Kidney glomerular epithelial cell (primary cell): ENCODE measurements around the gene CEP43.

Experiments used
- DNase-seq: peaks from one replicate; lab custom pipeline; 2025; lab: John Stamatoyannopoulos, UW

The CEP43 gene, protein sequence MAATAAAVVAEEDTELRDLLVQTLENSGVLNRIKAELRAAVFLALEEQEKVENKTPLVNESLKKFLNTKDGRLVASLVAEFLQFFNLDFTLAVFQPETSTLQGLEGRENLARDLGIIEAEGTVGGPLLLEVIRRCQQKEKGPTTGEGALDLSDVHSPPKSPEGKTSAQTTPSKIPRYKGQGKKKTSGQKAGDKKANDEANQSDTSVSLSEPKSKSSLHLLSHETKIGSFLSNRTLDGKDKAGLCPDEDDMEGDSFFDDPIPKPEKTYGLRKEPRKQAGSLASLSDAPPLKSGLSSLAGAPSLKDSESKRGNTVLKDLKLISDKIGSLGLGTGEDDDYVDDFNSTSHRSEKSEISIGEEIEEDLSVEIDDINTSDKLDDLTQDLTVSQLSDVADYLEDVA

DNA sequence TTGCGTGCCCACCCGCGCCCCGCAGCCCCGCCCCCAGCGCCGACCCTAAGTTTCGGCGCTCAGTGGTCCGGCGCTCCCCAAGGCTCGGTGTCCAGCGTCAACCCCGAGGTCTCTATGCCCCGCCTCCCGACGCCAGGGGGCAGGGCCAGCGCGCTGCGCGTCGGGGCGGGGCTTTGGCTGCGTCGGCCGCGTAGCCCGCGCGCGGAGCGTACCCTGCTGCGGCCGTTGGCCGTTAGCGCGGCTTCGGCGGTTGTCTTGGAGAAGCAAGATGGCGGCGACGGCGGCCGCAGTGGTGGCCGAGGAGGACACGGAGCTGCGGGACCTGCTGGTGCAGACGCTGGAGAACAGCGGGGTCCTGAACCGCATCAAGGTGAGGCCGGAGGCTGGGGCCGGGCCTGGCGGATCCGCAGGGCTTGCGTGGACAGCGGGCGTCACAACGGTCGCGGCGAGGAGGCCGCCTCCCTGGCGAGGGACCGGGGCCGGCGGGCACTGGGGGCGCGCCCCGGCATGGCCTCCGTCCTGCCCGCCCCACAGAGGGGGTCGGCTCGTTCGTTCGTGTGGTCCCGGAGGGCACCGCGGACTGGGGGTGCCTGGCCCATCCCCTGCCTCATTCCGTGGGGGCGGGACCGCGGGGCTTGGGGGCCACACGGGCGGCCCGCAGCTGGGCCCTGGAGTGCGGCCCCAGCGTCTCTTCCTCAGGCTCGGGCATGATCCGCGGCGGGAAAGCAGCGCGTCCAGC, at the start of gene CEP43:
Gene CEP43, plus strand, starts transcription at position 253 of the 739 bp plus-strand sequence. Its CDS starts 16 bp downstream, at position 269.
- DNase-seq: peak; percentile 88

DNA sequence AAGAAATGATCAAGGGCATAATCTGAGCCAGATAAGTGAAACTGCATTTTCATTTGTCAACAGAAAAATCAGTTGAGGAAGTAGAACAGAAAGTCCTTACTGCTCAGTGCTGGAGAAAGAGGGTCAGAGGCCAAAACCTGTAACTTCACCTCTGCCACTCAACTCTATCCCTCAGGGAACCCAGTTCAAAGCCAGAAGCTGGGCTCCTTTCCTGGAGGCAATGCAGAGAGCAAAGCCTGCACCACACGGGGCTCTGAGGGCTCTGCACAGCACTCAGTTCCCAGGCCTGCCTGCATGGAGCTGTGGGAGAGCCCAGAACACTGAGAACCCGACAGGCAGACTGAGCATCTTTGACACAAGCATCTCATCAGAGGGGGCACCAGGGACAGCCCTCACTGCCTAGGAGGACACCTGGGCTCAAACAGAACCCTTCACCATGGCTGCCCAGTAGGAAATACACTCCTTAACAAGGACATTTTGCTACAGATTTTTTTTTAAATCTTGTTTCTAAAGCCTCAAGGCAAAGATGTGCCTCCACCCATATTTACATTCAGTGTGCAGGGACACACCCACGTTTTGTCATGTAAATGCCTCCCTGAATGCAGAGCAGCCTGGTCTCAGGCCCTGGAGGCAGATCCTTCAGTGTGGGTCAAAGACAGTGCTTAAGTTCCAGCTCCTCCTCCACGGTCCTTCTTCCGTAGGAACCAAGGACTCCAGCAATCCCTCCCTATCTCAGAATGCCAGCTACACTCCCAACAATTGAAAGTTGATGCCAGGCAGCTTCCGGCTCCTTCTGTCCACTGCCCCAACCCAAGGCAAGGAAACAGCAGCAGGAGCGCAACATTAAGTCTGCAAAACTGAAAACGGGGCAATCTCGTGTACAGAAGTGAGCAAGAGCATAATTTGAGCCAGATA, 49.4 kb upstream of the CEP43 start:
- DNase-seq: no peak

DNA sequence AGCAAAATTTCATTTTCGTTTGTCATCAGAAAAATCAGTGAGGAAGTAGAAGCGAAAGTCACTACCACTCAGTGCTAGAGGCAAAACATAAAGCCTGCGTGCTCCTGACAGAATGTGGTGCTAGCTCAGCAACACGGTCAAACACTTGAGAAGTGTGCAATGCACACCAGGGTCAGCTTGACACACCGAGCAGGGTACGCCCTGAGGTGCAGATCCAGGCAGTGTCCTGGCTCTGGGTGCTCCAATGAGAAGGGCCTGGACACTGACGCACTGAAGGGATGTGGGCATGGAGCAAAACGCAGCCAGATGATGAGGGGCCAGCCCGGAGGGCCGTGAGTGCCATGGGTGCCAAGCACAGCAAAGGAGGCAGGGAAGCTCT, 48.8 kb upstream of the CEP43 start:
- no peak for DNase-seq

DNA sequence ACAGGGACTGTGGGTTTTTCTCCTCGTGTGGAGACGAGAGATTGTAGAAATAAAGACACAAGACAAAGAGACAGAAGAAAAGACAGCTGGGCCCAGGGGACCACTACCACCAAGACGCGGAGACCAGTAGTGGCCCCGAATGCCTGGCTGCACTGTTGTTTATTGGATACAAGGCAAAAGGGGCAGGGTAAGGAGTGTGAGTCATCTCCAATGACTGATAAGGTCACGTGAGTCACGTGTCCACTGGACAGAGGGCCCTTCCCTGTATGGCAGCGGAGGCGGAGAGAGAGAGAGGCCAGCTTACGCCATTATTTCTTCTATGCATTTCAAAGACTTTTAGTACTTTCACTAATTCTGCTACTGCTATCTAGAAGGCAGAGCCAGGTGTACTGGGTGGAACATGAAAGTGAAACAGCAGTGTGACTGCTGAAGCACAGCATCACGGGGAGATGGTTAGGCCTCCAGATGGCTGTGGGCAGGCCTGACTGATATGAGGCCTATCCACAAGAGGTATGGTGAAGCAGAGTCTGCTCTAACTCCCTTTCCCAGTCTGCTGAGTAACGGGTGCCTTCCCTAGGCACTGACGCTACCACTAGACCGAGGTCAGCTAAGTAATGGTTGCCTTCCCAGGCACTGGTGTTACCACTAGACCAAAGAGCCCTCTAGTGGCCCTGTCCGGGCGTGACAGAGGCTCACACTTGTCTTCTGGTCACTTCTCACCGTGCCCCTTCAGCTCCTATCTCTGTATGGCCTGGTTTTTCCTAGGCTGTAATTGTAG, 48.1 kb upstream of the CEP43 start:
- peak; percentile 53 for DNase-seq

DNA sequence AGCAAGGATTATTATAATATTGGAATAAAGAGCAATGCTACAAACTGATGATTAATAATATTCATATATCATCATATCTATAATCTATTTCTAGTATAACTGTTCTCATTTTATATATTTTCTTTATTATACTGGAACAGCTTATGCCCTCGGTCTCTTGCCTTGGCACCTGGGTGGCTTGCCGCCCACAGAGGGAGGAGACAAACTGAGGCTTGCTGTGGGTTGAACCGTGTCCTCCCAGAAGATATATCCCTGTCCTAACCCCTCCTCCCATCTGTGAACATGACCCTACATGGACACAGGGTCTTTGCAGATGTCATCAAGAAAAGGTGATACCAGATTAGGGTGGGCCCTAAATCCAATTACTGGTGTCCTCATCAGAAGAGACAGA, 47.5 kb upstream of the CEP43 start:
- DNase-seq: no peak

DNA sequence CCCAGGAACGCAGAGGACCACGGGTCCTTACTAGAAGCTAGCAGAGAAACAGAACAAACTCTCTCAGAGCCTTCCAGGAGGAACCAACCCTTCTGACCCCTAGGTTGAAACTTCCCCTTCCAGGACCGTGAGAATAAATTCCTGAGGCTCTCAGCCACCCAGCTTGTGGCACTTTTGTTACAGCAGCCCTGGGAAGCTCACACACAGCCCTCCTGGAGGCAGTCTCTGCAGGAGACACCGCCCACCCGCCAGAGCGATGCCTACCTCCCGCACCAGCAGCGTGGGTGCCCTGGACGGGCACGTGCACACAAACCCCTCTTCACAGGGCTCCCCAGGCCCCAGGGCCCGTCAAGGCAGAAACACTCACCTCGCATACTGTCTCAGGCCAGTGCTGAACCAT, 47.1 kb upstream of the CEP43 start:
- DNase-seq: no peak

DNA sequence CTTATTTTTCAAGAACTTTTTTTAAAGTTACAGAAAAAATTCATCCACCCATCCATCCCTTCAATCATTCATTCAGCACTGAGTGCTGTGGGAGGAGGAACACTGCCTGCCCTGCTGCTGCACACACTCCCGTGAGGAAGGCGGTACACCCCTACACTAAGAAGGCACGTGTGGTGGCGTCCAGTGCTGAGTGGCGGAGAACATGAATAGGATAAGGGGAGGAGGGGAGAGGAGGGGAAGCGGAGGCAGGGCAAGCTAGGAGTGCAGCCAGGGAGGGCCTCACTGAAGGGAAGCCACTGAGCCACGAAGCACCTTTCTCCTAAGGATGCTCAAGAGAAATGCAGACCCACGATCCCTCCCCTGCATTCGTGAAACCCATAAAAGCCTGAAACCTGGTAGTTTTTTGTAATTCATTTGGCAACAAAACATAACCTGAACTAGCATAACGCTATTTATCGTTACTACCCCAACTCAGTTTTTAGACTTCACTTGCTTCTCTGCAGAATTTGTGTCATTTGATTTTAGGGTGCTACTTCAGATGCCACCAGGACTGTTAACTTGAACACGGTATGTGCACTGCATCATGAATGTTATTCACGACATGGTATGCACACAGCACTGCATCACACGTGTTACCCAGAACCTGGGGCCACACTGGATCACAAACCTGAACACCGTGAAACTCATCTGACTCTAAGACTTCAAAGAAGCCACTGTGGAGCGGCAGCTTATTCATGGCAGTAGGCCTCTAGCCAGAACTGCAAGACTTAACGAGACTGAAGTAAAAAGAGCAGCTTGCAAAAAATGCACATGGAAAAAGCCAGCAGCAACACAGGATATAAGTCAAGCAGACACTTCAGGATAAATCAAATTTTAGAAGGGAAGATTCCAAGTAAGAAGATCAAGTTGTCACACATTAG, 46.4 kb upstream of the CEP43 start:
- no peak for DNase-seq

DNA sequence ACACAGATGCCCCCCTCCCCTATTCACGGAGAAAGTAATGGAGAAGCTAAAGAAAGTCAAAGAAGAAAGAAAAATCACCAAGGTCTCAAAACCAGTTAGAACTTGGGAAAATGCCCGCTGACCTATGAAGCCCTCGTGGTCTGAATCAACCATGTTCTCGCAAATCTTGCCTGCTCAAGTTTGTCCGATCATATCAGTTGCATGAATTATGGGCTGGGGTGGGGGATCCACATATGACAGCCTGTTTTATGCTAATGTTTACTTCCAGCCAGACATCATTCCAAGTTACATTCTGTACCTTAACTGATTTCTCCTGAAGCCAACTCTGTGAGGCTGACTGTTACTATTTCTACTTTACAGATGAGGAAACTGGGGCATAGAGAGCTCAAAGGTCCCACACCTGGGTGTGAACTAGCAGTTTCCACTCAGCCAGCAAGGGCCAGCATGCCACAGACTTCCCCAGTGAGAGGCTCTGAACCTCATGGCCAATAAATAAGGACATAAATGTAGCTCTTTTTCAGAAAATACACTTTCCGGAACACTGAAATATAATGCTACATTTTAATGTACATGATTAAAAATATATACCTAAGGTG, 45.0 kb upstream of the CEP43 start:
- no peak for DNase-seq

DNA sequence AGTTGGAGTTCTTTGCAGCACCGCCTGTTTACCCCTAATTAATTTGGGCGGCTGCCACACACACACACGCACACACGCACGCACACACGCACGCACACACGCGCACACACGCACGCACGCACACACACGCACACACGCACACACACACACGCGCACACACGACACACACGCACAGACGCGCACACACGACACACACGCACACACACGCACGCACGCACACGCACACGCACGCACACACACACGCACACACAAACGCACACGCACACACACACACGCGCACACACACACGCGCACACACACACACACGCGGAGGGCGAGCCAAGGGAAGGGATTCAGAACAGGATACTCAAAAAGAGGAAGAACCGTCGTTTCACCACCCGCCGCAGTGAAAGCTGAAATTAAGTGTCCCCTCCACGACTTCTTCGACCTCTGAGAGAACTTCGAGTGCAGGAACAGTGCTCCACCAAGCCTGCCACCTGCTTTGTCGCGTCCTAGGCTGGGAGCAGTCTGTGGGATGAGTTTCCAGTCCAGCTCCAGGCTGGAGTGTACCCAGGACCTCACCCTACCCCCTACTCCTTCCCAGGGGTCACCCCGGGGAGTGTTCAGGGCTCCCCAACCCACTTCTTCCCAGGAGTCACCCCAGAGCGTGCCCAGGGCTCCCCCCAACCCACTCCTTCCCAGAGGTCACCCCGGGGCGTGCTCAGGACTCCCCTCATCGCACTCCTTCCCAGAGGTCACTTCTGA, 43.9 kb upstream of the CEP43 start:
- no peak for DNase-seq

DNA sequence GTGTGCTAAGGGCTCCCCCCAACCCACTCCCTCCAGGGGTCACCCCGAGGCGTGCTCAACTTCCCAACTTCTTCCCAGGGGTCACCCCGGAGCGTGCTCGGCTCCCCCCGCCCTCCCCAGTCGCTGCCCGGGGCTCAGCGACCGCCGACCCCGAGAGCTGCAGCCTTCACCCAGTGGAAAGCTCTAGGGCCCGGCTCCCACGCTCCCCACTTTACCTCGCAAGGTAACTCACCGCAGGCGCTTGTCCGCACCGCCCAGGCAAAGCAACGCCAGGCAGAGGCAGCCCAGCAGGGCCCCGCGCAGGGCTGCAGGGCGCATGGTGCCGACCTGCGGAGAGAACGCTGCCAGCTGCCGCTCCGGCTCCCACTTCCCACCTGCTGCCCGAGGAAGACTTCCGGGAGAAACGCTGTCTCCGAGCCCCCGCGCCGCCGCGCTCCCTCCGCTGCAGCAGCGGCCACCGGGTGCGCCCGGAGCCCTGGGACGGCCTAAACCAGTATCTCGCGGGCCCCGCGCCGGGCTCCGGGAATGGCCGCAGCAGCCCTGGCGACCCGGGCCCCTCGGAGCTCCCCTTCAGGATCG, 43.2 kb upstream of the CEP43 start:
- DNase-seq: no peak

DNA sequence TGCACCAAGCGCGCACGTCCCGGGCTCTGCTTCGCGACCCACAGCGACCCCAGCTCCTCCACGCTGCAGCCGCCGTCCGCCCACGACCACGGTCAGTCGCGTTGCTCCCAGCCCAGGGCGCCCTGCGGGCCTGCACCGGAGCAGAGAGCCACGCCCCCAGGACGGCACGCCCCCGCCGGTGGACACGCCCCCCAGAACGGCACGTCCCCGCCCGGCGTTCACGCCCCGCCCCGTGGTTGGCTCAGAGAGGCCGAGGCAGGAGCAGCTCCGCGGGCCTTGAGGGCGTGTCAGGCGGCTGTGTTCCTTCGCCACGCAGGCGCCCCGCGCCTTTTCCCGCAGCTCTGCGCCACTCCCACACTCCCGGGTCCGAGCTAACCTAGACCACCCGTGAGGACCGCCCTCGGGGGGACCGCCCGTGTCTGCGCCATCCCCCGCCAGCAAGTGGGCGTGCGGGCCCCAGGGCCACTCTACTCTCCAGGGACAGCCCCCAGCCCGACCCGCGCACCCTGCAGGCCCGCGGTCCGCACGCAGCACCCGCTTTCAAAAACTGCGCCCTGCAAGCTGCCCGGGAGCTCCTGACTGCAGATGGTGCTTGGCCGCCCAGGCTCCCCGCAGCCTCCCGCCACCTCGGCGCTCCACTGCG, 42.6 kb upstream of the CEP43 start, which contains the start of gene RNASET2:
Gene RNASET2, minus strand, starts transcription at position 107 of the 643 bp plus-strand sequence. CDS start 368 bp downstream, outside the sequence.
- DNase-seq: peak; percentile 75

DNA sequence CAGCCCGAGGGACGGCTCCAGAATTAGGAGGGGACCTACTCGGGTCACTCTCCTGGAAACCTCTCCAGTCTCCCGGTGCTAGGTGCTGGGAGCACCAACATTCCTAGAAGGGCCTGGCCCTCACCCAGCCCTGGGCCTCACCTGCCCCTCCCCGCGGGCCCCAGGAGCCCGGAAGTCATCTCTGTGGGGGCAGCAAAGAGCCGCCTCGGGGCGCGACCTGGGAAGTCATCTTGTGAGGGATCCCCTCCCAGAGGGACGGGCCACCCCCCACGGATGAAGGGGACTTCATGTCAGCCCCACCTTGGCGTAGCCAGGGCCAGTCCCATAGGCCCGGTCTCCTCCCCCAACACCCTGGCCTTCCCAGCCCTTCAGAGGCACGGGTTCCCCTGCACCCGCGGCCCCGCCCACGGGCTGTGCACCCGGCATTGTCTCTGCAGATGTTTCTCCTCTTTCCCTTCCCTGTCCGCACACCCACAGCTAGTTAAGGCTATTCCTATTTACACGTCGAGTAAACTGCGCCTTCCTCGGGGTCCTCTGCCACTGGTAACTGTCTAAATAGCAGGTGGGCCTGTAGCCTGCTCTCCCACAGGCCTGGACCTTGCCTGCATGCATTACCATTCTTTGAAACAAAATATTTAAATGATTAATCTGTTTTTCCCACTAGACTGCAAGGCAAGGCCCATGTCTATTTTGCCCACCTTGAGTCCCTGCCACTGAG, 42.0 kb upstream of the CEP43 start:
- DNase-seq: peak; percentile 7

DNA sequence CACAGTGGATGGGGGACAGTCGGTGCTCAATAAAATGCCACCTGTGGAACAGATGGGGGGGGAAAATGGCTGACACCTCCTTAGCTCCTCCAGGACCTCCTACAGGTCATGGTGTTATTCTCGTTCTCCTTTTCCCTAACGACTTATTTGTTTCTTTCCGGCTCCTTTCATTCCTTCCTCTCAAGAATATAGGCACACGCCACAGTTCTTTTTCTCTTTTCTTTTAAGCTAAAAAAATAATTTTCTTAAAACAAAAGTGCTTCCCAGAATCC, 41.5 kb upstream of the CEP43 start:
- DNase-seq: peak; percentile 2

DNA sequence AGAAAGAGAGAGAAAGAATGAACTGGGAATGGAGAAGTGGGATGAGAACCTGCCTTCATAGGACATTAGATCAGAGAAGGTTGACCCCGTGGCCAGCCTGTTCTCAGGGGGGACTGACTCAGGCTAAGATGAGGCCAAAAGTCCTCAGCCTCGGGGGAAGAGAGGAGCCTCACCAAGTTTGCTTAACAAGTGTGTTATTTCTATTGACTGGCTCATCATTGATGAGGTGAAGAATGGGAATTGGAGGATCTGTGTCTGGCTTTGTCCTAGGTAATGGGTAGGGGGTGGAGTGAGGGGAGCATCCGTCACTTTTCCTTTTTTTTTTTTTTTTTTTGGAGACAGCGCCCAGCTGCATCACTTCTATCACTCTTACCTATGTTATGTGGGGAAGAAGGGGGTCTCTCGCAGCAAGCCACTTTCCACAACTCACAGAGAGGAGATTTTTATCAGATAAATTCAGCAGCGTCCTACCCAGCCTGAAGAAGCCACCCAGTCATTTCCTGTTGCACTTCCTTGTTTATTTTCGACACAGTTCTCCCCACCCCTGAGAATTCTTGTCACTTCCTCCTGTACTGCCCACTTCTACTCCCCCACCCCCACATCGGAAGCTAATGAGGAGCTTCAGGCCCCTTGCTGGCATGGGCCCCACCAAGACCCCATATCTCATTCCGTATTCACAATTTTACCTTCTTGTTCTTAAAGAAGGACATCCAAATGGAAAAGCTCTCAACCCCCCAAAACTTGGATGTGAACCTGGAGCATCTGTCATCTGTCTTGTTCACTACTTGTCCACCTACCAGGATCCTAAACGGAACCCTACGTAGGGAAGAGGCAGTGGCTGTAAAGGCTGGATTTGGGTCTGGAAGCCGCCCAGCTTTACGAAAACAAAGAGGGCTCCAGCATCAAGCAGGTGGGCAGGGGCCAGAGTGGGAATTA, 40.0 kb upstream of the CEP43 start:
- DNase-seq: no peak

DNA sequence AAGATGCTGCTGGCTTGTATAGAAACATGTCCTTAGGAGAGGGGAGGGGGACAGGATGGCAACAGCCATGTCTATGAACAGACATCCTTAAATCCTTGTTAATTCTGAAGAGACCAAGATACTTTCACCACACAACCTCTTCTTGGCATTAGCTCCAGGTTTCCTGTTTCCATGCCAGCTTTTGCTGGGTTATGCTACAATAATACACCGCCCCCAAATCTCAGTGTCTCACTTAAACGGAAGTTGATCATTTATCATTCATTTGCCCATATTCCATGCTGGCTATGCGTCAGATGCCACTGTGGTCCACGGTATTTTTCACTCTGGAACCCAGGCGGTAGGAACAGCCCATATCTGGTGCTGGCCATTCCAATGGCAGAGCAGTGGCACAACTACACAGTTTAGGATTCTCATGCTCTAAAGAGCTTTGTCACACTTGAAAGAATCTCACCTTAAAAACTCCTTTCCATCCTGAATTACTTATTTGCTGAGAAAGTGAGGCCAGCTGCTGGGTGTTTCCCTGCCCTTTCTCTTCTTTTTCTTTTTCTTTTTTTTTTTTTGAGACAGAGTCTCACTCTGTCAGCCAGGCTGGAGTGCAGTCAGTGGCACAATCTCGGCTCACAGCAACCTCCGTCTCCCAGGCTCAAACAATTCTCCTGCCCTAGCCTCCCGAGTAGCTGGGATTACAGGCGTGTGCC, 39.1 kb upstream of the CEP43 start:
- DNase-seq: peak; percentile 11

DNA sequence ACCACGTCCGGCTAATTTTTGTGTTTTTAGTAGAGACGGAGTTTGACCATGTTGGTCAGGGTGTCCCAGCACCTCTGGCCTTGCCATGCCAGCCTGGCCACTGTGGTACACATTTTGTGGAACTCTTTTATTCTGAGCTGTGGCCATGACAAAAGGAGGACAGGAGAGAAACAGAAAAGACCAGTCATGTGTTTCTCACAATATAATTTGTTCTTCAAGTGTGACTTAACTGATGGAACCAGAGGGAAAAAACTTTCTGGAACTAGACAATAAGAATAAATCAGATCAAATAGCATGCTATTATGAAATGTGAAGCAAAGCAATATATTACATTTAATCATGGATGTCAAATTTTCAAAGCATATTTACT, 38.6 kb upstream of the CEP43 start:
- no peak for DNase-seq
